GM12878 (cell line): ENCODE results near the gene PPBP. TPM values are rescaled to one million over a fixed set of nuclear protein-coding genes. Genes with fewer than 3 reads are reported as not detected.

ENCODE experiments used
- ATAC-seq: fragments of 200-7000 bp; cut with Tn5 transposase; 3 replicates; pipeline ENCODE4 v1.9.1; 2020; ENCODE audit warnings: mild to moderate bottlenecking, moderate library complexity
- BruUV-seq: library from RNA; stranded (reverse); fragments of 400-500 nt; replicated peaks from 2 replicates; lab custom pipeline; 2021; lab: Mats Ljungman, UMichigan
- CTCF ChIA-PET: fragments of 300-600 bp; sonication (Branson Sonifier 250); formaldehyde crosslinking; extraction: SDS; loops from one replicate; lab custom pipeline; 2021; ENCODE audit warnings: inconsistent platforms; lab: Yijun Ruan, JAX
- POLR2A ChIA-PET: fragments of 350-600 bp; formaldehyde crosslinking; extraction: SDS; loops from one replicate; lab custom pipeline; 2021; ENCODE audit warnings: inconsistent platforms; lab: Charles Lee
- RAD21 ChIA-PET: fragments of 300-600 bp; sonication (Branson Sonifier 250); formaldehyde crosslinking; loops from one replicate; lab custom pipeline; 2023; ENCODE audit warnings: antibody characterized with exemption; ENCODE audit not compliant: unreplicated experiment; lab: Charles Lee
- SMC1A ChIA-PET: fragments of 300-600 bp; sonication (Branson Sonifier 250); formaldehyde crosslinking; loops from one replicate; lab custom pipeline; 2023; ENCODE audit not compliant: unreplicated experiment, uncharacterized antibody; lab: Charles Lee
- DNase-seq: peaks from one replicate; pipeline ENCODE4 v3.0.0-alpha.2; 2011; ENCODE audit warnings: low read depth, low spot score
- FAIRE-seq: peaks from 3 replicates; lab custom pipeline; 2011; peaks lifted over from hg19 to GRCh38; lab: Jason Lieb, UNC
- H2AFZ ChIP-seq: 2 replicates; pipeline ENCODE4 v1.6.0; 2011; ENCODE audit warnings: low read depth, low read length, control low read depth; ENCODE audit not compliant: control insufficient read depth
- H3K27ac ChIP-seq: 2 replicates; pipeline ENCODE4 v1.5.1; 2011; ENCODE audit warnings: control low read depth; ENCODE audit not compliant: control insufficient read depth, insufficient read depth
- H3K27me3 ChIP-seq, 2 experiments: replicated peaks in 1 of 2; 2 replicates each; pipeline versions ENCODE4 v1.6.0 to v1.6.1; 2011; ENCODE audit warnings: low read length in 1 of 2; ENCODE audit not compliant: control insufficient read depth in 2 of 2, insufficient read depth in 2 of 2
- H3K36me3 ChIP-seq, 2 experiments: 2 replicates each; pipeline ENCODE4 v1.5.1; 2011; ENCODE audit warnings: low read length in 1 of 2; ENCODE audit not compliant: control insufficient read depth in 2 of 2, insufficient read depth in 2 of 2
- H3K4me1 ChIP-seq: 2 replicates; pipeline ENCODE4 v1.6.1; 2011; ENCODE audit warnings: mild to moderate bottlenecking, low read length, moderate library complexity, mixed read lengths; ENCODE audit not compliant: control insufficient read depth, insufficient read depth
- H3K4me2 ChIP-seq: 2 replicates; pipeline ENCODE4 v1.6.0; 2011; ENCODE audit warnings: control low read depth; ENCODE audit not compliant: control insufficient read depth, insufficient read depth
- H3K4me3 ChIP-seq: fragments of 200-600 bp; sonication (generic); 2 replicates; pipeline ENCODE4 v1.5.1; 2016
- H3K79me2 ChIP-seq: 2 replicates; pipeline ENCODE4 v1.6.0; 2011; ENCODE audit warnings: low read length; ENCODE audit not compliant: control insufficient read depth, insufficient read depth
- H3K9ac ChIP-seq: 2 replicates; pipeline ENCODE4 v1.8.0; 2011; ENCODE audit warnings: low read length, control low read depth, mixed read lengths; ENCODE audit not compliant: control insufficient read depth, insufficient read depth
- H3K9me3 ChIP-seq: replicated peaks from 3 replicates; pipeline ENCODE4 v1.5.1; 2011; ENCODE audit warnings: mild to moderate bottlenecking, low read length; ENCODE audit not compliant: control insufficient read depth, insufficient read depth
- H4K20me1 ChIP-seq: 2 replicates; pipeline ENCODE4 v1.6.0; 2011; ENCODE audit not compliant: control insufficient read depth, insufficient read depth
- CTCF ChIP-seq, 3 experiments: IDR thresholded peaks in 2 of 3; conservative IDR thresholded peaks in 1 of 3; 2 replicates each; pipeline ENCODE4 v1.5.1; 2011; ENCODE audit warnings: low read depth in 3 of 3, low read length in 3 of 3, mild to moderate bottlenecking in 3 of 3, control low read depth in 2 of 3, moderate library complexity in 2 of 3, inconsistent platforms in 1 of 3, mixed read lengths in 1 of 3; ENCODE audit not compliant: control insufficient read depth in 2 of 3, insufficient read depth in 1 of 3; ENCODE audit errors: extremely low read depth in 1 of 3
- ZNF24 ChIP-seq: fragments of 450-650 bp; IDR thresholded peaks from 2 replicates; pipeline ENCODE4 v1.6.1; 2017; ENCODE audit warnings: antibody characterized with exemption, mild to moderate bottlenecking
- ZNF384 ChIP-seq: IDR thresholded peaks from 2 replicates; pipeline ENCODE4 v1.6.1; 2012; ENCODE audit warnings: low read depth, mild to moderate bottlenecking, low read length, improper control_type of control experiment, borderline replicate concordance
- WGBS: methylation state at CpG from one replicate; pipeline ENCODE4 v1.1.6; 2016; ENCODE audit warnings: low lambda C conversion rate; ENCODE audit not compliant: insufficient replicate concordance, insufficient coverage; ENCODE audit errors: missing lambda C conversion rate; 5-methylcytosine and 5-hydroxymethylcytosine counted together
- in situ Hi-C: fragments of 300-500 bp; cut with MboI; formaldehyde crosslinking; loops from 9 replicates; pipeline ENCODE4 v1.14.3; 2018; ENCODE audit warnings: mixed read lengths
- intact Hi-C: fragments of 100-400 bp; cut with micrococcal nuclease; formaldehyde crosslinking; loops from one replicate; pipeline ENCODE4 v1.14.2; 2022; ENCODE audit not compliant: unreplicated experiment
- polyA plus RNA-seq, 11 experiments: library from polyadenylated mRNA; depleted of rRNA in 4 of 11; unstranded in 6 of 11; stranded (reverse) in 5 of 11; fragments of >200 nt; fragmentation: Nextera tagmentation in 4 of 11; fragmentation: Illumina TruSeq in 1 of 11; extraction: Ambion mirVana in 4 of 11; extraction: Trizol in 1 of 11; gene quantifications; 1 replicate in 1 of 11; 2 replicates in 10 of 11; pipeline versions ENCODE4 v1.2.1 to v1.2.3, GENCODE V29; 2011 to 2016; ENCODE audit warnings: inconsistent platforms in 2 of 11, missing spikeins in 2 of 11, low read depth in 1 of 11
- total RNA-seq, 4 experiments: library from RNA; depleted of rRNA in 3 of 4; stranded (reverse); fragments of >200 nt in 3 of 4; fragmentation: Illumina TruSeq in 1 of 4; extraction: Trizol in 1 of 4; gene quantifications; 2 replicates each; pipeline versions ENCODE4 v1.2.1 to v1.2.3, GENCODE V29; 2013 to 2021

PPBP gene
- total and polyA plus RNA-seq, 10 of the 15 experiments (the other 5 are each of a cell fraction or from before 2014, with no cell fraction given) = not detected

GRCh38 chr4:73964862-73965611, 23.0 kb downstream of the PPBP start:
- BruUV-seq = no TSS peak
- RAD21 ChIA-PET = no interaction called here
- 52% methylated on average over 7 of the region's 7 CpGs for WGBS

More at GRCh38 chr4:73964862-73965611, 23.0 kb downstream of the PPBP start:
- Histone ChIP-seq H3K27me3 (no peaks in the 10 kb centered on the region; a peak in 1 of 4 replicates), H3K4me1 (no peaks in the 10 kb centered on the region), H3K9ac (no peak overlapping the region), H4K20me1 (no peaks in the 10 kb centered on the region), H3K36me3 (no peaks in the 10 kb centered on the region), H2AFZ (no peak overlapping the region), H3K4me2 (no peak overlapping the region), H3K4me3 (no peak overlapping the region), H3K79me2 (no peaks in the 10 kb centered on the region), H3K9me3 (no peaks in the 10 kb centered on the region; the same call in 2 of the 3 replicates), H3K27ac (no peak overlapping the region)
- no peak for DNase-seq
- ChIA-PET SMC1A (interaction anchor here (0.9 to 1.4 kb wide), 3 partner anchors 170 to 305 kb away, joined by 3 to 4 read pairs (median 3); no protein-coding TSS in a partner anchor), POLR2A (no interaction called here), CTCF (interaction anchor here (0.9 to 1.4 kb wide), 5 partner anchors 22 to 303 kb away, joined by 3 to 5 read pairs (median 3); no protein-coding TSS in a partner anchor)
- peak; percentile 64 for ATAC-seq
- intact Hi-C loops = loop anchor here (2.0 kb wide), 1 partner anchor 302 kb away; no protein-coding TSS in a partner anchor
- no peak for FAIRE-seq
- in situ Hi-C loops = no loop called here
- no peak for TF ChIP-seq ZNF24
- TF ChIP-seq CTCF (IDR thresholded peaks at IDR 0.05 in 2 of 3, conservative IDR thresholded peaks at IDR 0.05 in 1 of 3; ENCODE audit: control insufficient read depth in 2 of 3, extremely low read depth in 1 of 3, insufficient read depth in 1 of 3, low read depth in 3 of 3, low read length in 3 of 3) = peak in 2 of 3 experiments; percentile 23 to 31; a peak in 2 of 6 replicates
- no peak for TF ChIP-seq ZNF384
